GM18870 (cell line): ENCODE data around the gene METTL4.
A peak's percentile ranks its signal among the peaks of the same experiment; 100 is the strongest.

Source experiments
- ATAC-seq: cut with Tn5 transposase; IDR thresholded peaks from one replicate; pipeline ENCODE4 v1.9.1; 2021; ENCODE audit warnings: moderate library complexity; ENCODE audit not compliant: unreplicated experiment

Gene METTL4

GRCh38 chr18:2571200-2572170, at the start of gene METTL4, which contains the start of gene NDC80:
Gene METTL4 (minus strand): TSS chr18:2571505. CDS start chr18:2567216, 4,289 bp downstream.
Gene NDC80 (plus strand): TSS chr18:2571557. CDS start chr18:2572986, 1,429 bp downstream.
- peak; percentile 53 for ATAC-seq

DNA sequence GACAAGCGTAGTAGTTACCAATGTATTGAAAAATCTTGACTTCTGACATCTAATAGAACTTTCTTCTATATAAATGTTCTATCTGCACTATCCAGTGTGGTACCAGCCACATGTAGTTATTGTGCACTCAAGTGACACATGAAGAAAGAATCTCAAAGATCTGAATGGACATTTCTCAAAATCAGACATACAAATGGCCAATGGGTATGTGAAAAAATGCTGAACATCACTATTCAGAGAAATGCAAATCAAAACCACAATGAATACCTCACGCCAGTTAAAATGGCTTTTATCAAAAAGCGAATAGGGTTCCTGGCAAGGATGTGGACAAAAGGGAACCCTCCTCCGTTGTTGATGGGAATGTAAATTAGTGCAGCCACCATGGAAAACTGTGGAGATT, 46.7 kb upstream of the METTL4 start:
- ATAC-seq = no peak

DNA sequence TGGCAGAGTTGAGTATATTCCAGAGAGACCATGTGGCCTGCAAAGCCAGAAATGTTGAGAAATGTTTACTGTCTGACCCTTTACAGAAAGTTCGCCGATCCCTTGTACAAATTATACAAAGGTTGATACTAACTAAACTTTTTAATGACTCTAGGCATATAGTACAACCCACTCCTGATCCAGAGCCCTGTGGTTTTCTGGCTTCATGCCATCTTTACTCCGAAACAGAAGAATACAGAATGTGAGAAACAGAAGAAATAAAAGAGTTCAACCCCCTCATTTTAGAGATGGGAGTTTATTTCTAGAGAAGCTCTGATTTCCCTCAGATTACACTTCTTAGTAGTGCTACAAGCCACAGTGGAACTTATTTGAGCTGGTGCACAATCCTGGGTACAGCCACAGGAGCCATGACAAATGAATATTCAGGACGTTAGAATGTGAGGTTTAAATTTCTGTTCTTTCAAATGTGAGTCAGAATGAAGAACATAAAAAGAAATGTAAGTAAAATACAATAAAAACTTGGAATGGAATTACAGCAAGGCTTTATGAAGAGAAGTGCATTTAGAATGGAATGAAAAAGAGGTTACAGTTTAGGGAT, 46.2 kb upstream of the METTL4 start:
- no peak for ATAC-seq

GRCh38 chr18:2612996-2613395, 41.7 kb upstream of the METTL4 start:
- ATAC-seq = no peak

- ATAC-seq = no peak
These were observed 39.2 kb upstream of the METTL4 start for GRCh38 chr18:2610549-2610948.

DNA sequence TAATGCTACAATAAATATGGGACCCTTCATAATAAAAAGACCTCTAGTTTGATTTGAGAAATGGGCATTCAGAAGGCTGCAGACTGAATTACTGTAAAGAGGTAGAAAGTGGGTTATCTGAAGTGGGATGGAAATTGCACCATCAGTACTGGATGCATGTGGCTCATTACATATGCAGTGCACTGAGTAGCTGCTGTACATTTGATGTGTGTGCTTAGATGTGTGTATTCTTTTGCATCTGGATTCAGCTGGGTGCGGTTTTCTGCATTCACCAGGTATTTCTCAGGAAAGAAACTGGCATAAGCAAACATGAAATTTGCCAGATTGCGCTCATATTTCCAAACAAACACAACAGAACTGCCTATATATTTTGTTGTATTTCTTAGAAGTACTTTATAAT, 38.3 kb upstream of the METTL4 start:
- ATAC-seq = no peak

DNA sequence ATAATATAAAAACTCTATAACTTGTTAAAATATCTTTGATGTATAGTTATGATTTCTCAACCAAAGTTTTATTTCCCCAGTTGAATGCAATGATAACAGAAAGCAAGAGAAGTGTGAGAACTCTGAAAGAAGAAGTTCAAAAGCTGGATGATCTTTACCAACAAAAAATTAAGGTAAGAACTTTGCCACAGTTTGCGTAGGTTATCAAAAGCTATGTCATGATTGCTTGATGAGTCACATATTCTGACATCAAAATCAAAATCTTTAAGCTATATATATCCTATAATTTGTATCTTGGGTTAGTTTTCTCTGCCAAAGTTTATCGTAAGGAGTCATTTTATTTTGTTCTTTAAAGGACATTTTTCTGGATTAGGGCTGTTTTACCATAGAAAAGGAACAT, 35.0 kb upstream of the METTL4 start:
- no peak for ATAC-seq

DNA sequence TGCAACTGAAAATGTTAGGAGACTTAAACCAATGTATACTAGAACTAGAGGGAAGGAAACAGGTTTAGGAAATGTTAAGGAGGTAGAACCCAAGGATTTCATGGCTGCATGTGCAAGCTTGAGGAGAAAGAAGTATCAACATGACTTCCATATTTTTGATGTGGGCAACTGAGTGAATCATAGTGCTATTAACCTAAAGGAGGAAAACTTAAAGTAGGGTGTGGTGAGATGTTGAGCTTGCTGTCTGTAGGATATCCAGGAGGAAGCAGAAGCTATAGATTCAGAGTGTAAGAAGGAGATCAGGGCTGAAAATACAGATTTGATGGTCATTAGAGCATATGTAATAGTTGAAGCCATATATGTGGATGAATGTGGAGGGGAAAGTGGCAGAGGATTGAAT, 31.5 kb upstream of the METTL4 start:
- no peak for ATAC-seq

GRCh38 chr18:2597639-2598038, 26.3 kb upstream of the METTL4 start:
- ATAC-seq = no peak

DNA sequence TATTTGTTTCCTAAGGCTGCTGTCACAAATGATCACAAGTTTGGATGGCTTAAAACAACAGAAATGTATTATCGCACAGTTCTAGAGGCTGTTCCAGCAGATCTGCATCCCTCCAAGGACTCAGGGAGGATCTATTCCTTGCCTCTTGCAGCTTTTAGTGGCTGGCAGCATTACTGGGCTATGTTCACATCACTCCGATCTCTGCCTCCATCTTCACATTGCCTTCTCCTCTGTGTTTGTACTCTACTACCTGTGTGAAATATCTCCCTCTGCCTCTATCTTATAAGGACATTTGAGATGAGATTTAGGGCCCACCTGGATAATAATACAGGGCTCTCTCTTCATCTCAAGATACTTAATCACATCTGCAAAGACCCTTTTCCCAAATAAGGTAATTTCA, 19.0 kb upstream of the METTL4 start:
- ATAC-seq = no peak

DNA sequence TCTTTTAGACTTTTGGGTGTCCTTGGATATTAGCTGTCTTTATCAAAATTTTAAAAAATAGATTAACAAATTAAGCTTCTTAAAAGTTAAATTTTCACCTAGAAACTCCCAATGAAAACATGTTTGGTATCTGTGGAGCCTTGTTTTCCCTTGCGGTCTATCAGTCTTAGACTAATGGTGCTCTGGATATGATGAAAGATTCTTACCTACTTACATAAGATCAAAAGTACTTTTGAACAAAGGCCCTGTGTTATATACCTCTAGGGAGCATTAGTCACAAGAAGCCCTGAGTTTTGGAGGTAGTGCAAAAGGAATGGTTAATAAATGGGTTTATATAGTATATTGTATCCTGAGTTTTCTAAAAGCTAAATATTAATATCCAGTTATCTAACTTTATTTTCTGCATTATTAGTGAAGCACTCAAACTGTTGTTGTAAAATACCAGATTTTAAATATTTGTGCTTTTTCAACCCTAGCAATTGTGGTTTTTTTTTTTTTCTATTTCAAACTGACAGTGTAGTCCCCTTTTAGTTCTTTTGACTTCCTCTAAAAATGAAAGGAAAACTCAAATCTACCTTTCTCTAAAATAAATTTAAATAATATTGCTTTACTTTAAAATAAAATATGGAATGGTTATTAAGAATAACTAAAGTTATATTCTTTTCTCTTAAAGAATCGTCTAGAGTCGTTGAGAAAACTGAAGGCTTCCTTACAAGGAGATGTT, 18.2 kb upstream of the METTL4 start:
- no peak for ATAC-seq

- no peak for ATAC-seq
These were observed 17.5 kb upstream of the METTL4 start for GRCh38 chr18:2588666-2589344.

GRCh38 chr18:2587788-2588187, 16.5 kb upstream of the METTL4 start:
- no peak for ATAC-seq

DNA sequence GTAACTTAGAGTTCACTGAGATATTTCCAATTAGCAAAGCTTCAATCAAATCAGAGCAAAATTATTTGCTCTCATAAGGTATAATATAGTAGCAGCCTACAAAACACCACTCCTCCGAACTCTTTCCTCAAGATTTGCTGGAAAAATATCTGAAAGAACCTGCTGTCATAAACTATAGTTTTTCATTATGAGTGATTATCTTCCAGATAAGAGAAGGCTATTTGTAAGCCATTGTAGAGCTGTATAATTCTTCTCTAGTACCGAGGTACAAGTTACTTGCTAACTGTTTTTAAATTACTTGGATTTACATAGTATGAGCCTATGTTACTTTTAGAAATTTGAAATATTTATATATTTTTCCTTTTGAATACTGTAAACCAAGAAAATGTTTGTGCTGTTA, 2.1 kb upstream of the METTL4 start:
- ATAC-seq = no peak

DNA sequence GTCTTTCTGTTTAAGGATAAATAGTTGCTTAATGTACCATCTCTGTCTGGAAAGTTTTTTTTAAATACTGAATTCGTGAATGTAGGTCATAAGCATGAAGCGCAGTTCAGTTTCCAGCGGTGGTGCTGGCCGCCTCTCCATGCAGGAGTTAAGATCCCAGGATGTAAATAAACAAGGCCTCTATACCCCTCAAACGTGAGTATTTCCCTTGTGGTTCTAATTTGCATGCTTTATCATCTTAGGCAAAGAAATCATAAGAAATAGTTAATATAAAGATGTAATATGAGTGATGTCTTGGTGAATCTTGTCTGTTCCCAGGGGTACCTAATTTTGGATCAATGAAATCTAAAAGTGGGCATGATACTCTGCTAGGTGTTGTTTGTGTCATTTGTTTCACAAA, 1.6 kb upstream of the METTL4 start:
- no peak for ATAC-seq

DNA sequence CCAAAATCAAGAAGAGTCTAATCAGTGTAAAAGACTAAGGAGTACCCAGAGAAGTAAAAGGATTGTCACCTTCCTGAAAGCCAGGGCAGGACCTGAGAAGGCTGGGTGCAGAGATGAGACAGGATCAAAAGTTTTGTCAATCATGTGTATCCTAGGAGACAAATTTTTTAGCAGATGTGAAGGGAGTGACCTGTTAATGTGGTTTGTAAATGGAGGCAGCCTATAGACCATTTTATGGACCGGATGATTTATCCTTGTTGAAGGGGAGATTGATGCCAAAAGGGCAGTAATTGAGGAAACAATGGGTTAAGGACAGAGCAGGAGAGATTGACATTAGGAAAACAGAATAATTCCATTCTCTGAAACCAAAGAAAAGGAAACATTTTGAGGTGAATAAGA, 865 bp upstream of the METTL4 start:
- no peak for ATAC-seq

DNA sequence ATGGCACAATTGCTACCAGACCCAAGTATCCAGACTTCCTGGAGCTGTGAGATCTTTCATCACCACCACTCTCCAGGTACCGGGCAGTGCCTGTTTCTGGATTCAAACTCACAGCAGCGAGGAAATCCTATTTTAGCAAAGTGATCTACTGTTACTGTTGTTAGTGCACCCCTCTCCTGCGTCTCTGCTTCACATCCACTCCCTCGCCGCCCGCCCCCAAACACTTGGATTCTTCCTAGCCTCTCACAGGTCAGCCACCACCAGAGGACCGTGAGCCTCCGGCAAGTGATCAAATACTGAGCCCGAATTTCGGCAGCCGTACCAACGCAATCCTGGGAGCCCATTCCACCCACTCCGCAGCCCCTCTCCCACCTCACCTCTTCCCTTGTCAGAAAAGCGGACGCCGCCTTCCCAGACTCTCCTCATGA, 519 bp downstream of the METTL4 start:
- peak; percentile 27 for ATAC-seq

GRCh38 chr18:2569338-2570207, 1.7 kb downstream of the METTL4 start:
- ATAC-seq = no peak

GRCh38 chr18:2568605-2569004, 2.7 kb downstream of the METTL4 start:
- ATAC-seq = no peak

DNA sequence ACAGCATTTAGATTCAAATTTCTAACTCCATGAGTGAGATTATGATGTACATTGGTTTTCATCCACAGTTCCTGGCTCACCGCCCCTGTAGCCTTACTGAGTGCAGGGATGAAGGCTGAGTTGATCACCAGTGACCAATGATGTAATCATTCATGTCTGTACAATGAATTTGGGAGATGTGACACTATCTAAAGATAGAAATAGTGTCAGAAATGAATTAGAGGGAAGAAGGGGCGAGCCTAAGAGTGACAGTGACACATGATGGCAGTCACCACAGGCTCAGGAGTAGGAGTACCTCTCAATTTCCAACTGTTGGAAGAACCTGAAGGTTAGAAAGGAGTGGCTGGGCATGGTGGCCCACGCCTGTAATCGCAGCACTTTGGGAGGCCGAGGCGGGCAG, 3.2 kb downstream of the METTL4 start:
- no peak for ATAC-seq
